GM06990 (cell line): ENCODE results near the gene KEAP1.
"Not testable (repeated sequence)": the region's sequence is repeated elsewhere in the genome, so short reads cannot be mapped to it uniquely, and the experiment has no call there.

Source experiments
- DNase-seq: peaks from one replicate; pipeline ENCODE4 v3.0.0-alpha.2; 2011; ENCODE audit not compliant: insufficient read length; ENCODE audit errors: extremely low read depth
- H3K27me3 ChIP-seq: replicated peaks from 2 replicates; pipeline ENCODE4 v1.6.0; 2011; ENCODE audit warnings: low read length; ENCODE audit not compliant: control insufficient read depth, insufficient read depth
- H3K36me3 ChIP-seq: 2 replicates; pipeline ENCODE4 v1.5.1; 2011; ENCODE audit warnings: low read length; ENCODE audit not compliant: control insufficient read depth, insufficient read depth
- H3K4me3 ChIP-seq: replicated peaks from 2 replicates; pipeline ENCODE4 v1.5.1; 2011; ENCODE audit warnings: low read depth, mild to moderate bottlenecking, control low read depth, low read length
- TF ChIP-seq, protein P1 (sequence below): IDR thresholded peaks from 2 replicates; pipeline ENCODE4 v1.5.1; 2011; ENCODE audit warnings: low read length, control low read depth, mild to moderate bottlenecking, inconsistent platforms; ENCODE audit not compliant: insufficient read depth, poor library complexity, severe bottlenecking

Gene KEAP1

DNA sequence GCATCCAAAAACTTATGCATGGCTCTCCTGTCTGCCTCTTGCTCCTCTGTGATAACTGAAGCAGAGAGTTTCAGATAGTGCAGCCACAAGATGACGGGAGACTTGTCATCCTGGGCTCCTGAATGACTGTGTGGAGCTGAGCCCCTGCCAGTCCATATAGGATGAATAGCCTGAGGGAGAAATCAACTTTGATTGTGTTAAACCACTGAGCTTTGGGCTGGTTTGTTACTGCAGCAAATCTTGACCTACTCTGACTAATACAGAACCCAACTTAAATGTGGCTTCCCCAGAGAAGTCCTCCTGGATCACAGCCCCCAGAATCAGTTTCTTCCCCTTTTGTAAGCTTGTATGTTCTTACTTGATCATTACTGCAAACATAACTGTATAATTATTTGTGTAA is 29.3 kb upstream of the KEAP1 start:
- H3K27me3 ChIP-seq, result no peaks in the 10 kb centered on the region
- no peak overlapping the region for H3K4me3 ChIP-seq
- TF ChIP-seq, protein P1, sequence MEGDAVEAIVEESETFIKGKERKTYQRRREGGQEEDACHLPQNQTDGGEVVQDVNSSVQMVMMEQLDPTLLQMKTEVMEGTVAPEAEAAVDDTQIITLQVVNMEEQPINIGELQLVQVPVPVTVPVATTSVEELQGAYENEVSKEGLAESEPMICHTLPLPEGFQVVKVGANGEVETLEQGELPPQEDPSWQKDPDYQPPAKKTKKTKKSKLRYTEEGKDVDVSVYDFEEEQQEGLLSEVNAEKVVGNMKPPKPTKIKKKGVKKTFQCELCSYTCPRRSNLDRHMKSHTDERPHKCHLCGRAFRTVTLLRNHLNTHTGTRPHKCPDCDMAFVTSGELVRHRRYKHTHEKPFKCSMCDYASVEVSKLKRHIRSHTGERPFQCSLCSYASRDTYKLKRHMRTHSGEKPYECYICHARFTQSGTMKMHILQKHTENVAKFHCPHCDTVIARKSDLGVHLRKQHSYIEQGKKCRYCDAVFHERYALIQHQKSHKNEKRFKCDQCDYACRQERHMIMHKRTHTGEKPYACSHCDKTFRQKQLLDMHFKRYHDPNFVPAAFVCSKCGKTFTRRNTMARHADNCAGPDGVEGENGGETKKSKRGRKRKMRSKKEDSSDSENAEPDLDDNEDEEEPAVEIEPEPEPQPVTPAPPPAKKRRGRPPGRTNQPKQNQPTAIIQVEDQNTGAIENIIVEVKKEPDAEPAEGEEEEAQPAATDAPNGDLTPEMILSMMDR, result no peak
- no peaks in the 10 kb centered on the region for H3K36me3 ChIP-seq
- no peak for DNase-seq

- DNase-seq, H3K36me3 ChIP-seq, H3K4me3 ChIP-seq, H3K27me3 ChIP-seq: not testable (repeated sequence)
These were observed 23.7 kb upstream of the KEAP1 start for GRCh38 chr19:10526887-10527286.

- no peaks in the 10 kb centered on the region for H3K36me3 ChIP-seq
- DNase-seq, result no peak
- no peak overlapping the region for H3K4me3 ChIP-seq
- TF ChIP-seq, protein P1, result no peak
- no peaks in the 10 kb centered on the region; the same call in 1 of the 2 replicates for H3K27me3 ChIP-seq
These were observed 22.5 kb upstream of the KEAP1 start for GRCh38 chr19:10525636-10526035.

- TF ChIP-seq, protein P1, result no peak
- DNase-seq, result no peak
- no peak overlapping the region for H3K4me3 ChIP-seq
- peaks cover 1% of the 10 kb centered on the region for H3K27me3 ChIP-seq
- H3K36me3 ChIP-seq, result no peaks in the 10 kb centered on the region
These were observed 20.0 kb upstream of the KEAP1 start for GRCh38 chr19:10523135-10523636.

DNA sequence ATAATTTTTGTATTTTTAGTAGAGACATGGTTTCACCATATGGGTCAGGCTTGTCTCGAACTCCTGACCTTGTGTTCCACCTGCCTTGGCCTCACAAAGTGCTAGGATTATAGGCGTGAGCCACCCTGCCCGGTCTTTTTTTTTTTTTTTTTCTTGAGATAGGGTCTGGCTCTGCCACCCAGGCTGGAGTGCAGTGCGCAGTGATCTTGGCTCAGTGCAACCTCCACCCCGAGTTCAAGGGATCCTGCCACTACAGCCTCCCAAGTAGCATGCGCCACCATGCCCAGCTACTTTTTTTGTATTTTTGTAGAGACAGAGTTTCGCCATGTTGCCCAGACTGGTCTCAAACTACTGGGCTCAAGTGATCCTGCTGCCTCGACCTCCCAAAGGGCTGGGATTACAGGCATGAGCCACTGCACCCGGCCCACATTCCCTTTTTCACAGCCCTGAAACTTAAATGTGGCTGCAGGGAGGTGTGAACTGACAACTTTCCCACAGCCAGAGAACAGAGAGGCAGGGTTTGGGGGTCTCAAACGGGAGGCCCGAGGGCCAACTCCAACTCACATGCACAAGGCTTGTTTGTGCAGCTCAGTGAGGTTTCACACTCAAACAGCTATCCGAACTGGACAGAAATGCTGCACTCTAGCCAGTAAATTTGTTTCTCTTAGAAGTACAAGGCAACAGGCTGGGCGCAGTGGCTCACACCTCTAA is 18.5 kb upstream of the KEAP1 start:
- TF ChIP-seq, protein P1, result no peak

GRCh38 chr19:10520652-10521318 is 17.6 kb upstream of the KEAP1 start:
- no peak for DNase-seq
- TF ChIP-seq, protein P1, result no peak
- no peak overlapping the region for H3K4me3 ChIP-seq
- no peaks in the 10 kb centered on the region for H3K36me3 ChIP-seq
- peaks cover 7% of the 10 kb centered on the region for H3K27me3 ChIP-seq

More for the DNA sequence above, 18.5 kb upstream of the KEAP1 start:
- Histone ChIP-seq H3K27me3 (peaks cover 7% of the 10 kb centered on the region), H3K4me3 (no peak overlapping the region), H3K36me3 (no peaks in the 10 kb centered on the region)
- DNase-seq, result no peak
